Colon (tissue), 2 donors: ENCODE results near the gene FGFR3.

ENCODE experiments used
- FAIRE-seq: peaks from 2 replicates; lab custom pipeline; 2012; peaks lifted over from hg19 to GRCh38; lab: Jason Lieb, UNC
- donor health status: control.
- donor health status: control.

FGFR3 gene

DNA sequence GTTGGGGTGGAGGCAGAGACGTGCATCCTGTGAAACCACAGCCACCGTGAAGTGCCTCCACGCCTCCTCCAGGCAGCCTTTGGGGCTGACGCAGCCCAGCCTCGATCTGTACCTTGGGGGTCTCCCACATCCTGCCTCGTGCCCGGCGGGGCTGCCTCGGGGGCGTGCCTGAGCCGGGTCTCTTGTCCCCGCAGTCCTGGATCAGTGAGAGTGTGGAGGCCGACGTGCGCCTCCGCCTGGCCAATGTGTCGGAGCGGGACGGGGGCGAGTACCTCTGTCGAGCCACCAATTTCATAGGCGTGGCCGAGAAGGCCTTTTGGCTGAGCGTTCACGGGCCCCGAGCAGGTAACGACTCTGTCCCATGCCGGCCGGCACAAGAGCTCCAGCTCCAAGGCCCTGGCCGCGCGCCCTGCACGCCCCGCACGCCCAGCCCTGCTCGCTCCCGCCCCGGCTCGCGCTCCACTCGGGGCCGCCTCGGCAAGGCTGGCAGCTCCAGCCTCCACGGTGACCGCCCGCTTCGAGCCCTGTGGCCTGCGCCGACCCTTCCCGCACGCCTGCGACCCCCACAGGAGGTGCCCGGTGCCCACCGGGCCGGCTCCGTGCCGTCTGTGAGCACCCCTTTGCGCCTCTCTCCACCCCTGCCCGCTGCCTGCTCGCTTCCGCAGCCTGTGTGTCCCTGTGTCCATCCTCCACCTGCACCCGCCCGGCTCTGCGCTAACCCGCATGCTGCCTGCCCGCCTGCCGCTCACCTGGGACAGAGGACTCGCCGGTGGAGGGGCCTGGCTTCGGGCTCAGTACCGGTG lies 9.8 kb downstream of the FGFR3 start:
- no peak for FAIRE-seq

DNA sequence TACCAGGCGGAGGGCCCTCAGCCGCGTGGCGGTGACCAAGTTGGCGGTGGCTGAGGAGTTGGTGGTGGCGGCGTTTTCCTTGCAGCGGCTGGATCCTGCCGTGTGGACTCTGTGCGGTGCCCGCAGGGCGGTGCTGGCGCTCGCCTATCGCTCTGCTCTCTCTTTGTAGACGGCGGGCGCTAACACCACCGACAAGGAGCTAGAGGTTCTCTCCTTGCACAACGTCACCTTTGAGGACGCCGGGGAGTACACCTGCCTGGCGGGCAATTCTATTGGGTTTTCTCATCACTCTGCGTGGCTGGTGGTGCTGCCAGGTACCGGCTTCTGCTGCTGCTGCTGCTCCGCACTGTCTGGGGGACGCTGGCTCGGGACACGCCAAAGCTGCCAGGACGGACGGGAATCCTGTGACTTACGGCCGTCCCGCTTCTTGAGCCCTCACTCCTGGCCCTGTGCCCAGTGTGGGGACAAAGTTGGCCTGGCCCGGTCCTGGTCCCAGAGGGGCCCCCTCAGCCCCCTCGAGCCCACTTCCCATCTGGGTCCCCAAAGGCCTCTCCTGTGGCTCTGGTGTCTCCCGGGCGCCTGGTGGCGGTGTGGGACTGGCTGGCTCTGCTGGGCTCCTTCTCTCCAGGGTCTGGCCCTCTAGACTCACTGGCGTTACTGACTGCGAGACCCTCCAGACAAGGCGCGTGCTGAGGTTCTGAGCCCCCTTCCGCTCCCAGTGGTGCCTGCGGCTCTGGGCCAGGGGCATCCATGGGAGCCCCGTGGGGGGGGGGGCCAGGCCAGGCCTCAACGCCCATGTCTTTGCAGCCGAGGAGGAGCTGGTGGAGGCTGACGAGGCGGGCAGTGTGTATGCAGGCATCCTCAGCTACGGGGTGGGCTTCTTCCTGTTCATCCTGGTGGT lies 10.7 kb downstream of the FGFR3 start:
- no peak for FAIRE-seq

DNA sequence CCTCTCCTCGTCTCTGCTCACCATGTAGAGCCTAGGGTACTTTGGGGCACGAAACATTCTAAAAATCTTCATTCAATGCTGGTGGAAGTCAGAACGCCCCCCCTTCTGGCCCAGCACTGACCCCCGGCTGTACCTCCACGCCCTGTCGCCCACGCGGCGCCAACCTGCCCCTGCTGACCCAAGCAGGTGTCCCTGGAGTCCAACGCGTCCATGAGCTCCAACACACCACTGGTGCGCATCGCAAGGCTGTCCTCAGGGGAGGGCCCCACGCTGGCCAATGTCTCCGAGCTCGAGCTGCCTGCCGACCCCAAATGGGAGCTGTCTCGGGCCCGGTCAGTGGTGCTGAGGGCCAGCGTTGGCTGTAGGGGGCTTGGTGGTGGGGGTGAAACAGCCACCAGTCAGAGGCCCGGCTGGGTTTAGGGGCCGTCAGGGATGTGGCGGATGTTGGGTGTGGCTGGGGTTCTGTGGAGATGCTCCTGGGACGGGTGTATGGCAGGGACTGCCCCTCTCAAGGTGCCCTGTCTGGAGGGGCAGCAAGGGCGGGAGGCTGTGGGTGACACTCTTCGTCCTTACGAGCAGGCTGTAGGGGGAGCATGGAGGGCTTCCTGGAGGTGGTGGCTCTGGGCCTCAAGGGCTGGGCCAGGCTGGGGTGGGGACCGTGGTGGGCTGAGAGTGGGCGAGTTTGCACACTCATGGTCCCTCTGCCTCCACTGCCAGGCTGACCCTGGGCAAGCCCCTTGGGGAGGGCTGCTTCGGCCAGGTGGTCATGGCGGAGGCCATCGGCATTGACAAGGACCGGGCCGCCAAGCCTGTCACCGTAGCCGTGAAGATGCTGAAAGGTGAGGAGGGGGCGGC lies 11.8 kb downstream of the FGFR3 start:
- no peak for FAIRE-seq

- FAIRE-seq, result no peak
Measured at GRCh38 chr4:1805493-1806222, 12.6 kb downstream of the FGFR3 start.

DNA sequence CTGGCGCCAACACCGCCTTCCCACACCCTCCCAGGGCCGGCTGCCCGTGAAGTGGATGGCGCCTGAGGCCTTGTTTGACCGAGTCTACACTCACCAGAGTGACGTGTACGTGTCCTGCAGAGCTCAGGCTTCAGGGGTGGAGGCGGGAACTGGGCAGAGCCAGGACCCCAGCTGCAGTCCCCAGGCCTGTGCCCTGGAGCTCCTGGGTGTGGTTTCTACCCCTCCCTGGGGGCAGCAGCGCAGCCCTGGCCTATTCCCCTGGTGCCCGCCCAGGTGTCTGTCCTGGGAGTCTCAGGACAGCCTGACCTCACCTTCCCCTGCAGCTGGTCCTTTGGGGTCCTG lies 13.1 kb downstream of the FGFR3 start:
- FAIRE-seq, result no peak

DNA sequence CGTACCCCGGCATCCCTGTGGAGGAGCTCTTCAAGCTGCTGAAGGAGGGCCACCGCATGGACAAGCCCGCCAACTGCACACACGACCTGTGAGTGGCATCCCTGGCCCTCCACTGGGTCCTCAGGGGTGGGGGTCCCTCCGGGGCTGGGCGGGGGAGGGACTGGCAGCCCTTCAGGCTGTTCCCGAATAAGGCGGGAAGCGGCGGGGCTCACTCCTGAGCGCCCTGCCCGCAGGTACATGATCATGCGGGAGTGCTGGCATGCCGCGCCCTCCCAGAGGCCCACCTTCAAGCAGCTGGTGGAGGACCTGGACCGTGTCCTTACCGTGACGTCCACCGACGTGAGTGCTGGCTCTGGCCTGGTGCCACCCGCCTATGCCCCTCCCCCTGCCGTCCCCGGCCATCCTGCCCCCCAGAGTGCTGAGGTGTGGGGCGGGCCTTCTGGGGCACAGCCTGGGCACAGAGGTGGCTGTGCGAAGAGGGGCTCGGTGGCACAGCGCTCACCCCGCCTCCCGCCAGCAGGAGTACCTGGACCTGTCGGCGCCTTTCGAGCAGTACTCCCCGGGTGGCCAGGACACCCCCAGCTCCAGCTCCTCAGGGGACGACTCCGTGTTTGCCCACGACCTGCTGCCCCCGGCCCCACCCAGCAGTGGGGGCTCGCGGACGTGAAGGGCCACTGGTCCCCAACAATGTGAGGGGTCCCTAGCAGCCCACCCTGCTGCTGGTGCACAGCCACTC lies 13.7 kb downstream of the FGFR3 start:
- no peak for FAIRE-seq

GRCh38 chr4:1807332-1807777 lies 14.3 kb downstream of the FGFR3 start:
- FAIRE-seq, result no peak

DNA sequence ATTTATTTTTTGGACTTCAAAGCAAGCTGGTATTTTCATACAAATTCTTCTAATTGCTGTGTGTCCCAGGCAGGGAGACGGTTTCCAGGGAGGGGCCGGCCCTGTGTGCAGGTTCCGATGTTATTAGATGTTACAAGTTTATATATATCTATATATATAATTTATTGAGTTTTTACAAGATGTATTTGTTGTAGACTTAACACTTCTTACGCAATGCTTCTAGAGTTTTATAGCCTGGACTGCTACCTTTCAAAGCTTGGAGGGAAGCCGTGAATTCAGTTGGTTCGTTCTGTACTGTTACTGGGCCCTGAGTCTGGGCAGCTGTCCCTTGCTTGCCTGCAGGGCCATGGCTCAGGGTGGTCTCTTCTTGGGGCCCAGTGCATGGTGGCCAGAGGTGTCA lies 15.3 kb downstream of the FGFR3 start:
- FAIRE-seq, result no peak

DNA sequence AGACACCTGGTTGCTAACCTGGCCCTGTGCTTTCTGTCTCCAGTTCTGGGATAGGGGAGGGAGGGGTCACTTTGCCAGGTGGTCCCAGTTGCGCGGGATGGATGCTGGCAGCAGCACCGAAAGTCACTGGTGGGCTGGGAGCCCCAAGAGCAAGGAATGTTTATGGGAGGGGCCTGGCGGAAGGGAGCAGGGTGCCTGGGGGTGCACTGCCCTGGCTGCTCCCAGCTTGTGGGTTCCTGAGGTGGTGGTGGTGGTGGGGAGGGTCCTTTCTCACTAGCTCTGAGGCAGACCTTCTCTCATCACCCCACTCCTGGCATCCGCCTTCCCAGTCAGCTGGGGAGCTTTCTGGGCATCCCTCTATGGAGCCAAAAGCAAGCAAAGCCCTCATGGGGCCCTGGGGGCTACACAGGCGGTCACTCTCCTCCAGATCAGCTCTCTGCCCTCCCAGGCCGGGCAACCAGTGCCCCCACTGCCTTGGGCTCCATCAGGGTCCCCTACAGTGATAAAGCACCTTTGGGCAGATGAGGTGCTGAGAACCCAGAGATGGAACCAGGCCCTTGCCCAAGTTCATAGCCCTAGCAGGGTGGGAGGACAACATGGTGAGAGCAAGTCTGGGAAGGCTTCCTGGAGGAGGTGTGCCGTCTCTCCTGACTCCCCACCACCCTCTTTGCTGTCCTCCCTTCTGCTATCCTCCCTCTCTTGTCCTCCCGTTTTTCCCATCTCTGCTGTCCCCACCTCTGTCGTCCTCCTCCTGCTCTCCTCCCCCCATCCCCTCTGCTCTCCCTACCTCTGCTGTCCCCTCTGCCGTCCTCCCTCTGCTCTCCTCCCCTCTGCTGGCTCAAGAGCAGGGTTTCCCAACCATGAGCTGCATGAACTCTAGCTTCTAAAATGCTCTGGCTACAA lies 16.0 kb downstream of the FGFR3 start:
- FAIRE-seq, result no peak

- no peak for FAIRE-seq
Measured at GRCh38 chr4:1809754-1810502, 16.8 kb downstream of the FGFR3 start.

DNA sequence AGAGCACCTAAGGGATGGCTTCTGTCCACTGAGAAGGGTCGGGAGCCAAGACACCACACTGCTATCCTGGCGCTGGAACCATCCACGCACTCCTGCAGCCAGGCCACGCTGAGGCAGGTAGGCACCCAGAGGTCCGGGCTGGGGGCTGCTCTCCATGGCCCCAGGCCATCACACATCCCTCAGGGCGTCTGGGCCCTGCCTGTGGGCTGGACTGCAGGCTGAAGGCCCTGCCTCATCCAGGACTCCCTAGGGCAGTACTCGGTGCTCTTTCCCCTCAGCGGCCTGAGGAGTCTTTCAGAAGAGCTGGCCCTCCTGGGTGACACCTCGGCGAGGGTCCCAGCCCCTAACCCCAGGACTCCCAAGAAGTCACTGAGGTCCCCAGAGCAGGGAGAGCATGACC lies 17.7 kb downstream of the FGFR3 start:
- no peak for FAIRE-seq

- no peak for FAIRE-seq
Measured at GRCh38 chr4:1812720-1813119, 19.6 kb downstream of the FGFR3 start.

GRCh38 chr4:1813231-1813630 lies 20.1 kb downstream of the FGFR3 start:
- FAIRE-seq, result no peak

DNA sequence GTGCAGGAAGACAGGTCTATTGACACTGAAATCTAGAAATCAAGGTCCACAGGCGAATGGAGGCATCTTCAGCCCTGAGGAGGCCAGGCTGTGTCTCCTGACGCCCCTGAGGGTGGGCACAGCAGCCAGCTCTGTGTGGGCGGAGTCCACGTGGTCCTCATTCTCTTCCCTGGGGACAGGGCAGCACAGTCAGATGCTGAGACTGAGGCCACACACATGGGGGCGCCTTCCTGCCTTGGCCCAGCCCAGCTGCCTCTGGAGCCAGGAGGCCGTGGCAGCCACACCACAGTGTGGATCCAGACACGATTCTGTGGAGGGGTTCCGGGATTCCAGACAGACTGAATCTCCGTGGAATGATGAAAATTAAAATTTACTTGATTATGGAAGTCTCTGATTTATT lies 20.8 kb downstream of the FGFR3 start:
- FAIRE-seq, result no peak

DNA sequence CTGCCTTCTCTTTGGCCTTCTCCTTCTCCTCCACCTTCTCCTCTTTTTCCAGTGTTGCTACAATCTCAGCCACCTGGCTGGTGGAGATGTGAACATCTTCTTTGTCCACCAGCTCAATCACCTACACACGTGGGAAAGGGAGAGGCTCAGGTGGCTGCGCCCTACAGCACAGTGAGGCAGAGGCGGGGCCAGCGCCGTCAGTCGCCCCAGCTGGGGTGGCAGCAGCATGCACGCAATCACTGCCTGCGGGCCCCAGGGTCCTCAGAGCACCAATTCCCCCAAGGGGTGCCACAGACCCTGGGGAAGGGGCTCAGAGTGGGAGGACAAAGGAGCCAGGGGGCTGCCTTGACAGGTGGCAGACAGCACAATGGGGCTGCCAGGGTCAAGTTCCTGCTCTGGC lies 21.4 kb downstream of the FGFR3 start:
- no peak for FAIRE-seq

DNA sequence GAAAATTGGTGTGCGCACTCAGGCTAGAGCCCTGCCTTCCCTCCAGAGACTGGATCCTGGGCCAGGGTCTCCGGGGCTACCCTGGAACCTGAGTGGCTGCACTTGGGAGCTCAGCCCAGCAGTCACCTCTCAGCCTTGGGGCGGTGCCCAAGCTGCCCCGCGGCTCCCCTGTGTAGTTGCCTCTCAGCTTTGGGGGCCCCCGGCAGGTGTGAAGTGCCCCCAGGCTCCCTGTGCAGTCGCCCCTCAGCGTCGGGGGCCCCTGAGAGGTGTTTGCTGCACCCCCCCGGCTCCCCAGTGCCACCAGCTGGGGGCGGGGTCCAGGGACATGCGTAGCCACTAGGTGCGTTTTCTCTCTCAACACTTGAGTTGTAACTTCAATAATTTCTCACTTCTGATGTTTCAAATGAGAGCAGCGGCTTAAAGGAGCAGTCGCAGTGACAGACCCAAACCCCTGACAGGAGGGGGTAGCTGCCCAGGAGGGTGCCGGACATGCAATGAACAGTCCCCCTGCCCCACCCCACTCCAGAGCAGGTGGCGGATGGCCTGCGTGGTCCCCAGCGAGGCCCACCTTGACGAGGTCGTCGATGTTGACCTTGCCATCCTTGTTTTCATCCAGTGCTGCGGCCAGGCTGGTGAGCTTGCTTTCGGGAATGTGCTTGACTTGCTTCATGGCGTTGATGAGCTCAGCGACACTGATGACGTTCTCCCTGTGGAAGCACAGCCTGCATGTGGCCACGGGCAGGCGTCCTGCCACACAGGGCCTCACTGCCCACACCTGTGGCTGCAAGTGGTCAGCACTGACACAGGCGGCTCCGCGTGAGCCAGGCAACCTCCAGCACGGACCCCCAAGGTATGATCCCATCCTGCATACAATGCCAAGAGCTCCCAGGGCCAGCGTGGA lies 22.3 kb downstream of the FGFR3 start:
- no peak for FAIRE-seq

- FAIRE-seq, result no peak
Measured at GRCh38 chr4:1815997-1816860, 23.1 kb downstream of the FGFR3 start.
